ENCODE data around the gene ADAMTSL5. TPM values are rescaled to one million over a fixed set of nuclear protein-coding genes. Genes with fewer than 3 reads are reported as not detected.
A peak's percentile ranks its signal among the peaks of the same experiment; 100 is the strongest.

The ADAMTSL5 gene
- total and polyA plus RNA-seq, 9 of the 15 experiments (the other 6 are each of a cell fraction or from before 2014, with no cell fraction given): 1.0 to 11.6 (median 4.1) TPM

DNA sequence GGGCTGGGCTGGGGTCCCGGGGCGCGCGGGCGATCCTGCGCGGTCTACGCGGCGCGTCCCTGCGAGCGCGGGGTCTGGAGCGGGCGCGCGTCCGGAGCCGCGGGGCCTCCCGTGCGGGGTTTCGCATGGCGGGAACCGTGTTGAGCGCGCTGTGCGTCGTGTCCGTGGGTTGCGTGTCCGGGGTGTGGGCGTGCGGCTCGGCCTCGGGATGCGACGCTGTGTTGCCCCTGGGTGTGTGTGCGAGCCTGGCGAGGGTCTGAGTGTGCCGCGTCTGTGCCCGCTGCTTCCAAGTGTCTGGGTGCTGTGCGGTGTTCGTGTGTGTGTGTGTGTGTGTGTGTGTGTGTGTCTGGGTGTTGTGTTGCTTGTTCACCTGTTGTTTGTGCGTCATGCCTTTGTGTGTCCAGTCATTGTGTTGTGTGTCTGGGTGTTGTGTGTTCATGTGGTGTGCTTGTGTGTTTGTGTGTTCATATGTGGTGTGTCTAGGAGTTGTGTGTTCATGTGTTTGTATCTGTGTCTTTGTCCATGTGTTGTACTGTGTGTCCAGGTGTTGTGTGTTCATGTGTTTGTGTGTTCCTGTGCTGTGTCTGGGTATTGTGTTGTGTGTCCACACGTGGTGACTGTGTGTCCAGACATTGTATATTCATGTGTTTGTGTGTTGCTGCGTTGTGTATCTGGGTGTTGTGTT, 11.6 kb upstream of the ADAMTSL5 start (continued):
- TF ChIP-seq, protein P1, sequence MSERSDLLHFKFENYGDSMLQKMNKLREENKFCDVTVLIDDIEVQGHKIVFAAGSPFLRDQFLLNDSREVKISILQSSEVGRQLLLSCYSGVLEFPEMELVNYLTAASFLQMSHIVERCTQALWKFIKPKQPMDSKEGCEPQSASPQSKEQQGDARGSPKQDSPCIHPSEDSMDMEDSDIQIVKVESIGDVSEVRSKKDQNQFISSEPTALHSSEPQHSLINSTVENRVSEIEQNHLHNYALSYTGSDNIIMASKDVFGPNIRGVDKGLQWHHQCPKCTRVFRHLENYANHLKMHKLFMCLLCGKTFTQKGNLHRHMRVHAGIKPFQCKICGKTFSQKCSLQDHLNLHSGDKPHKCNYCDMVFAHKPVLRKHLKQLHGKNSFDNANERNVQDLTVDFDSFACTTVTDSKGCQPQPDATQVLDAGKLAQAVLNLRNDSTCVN (CRISPR knock-in tag; IDR thresholded peaks at IDR 0.05): no peak
- TF ChIP-seq CBX1 (IDR thresholded peaks at IDR 0.05; ENCODE audit: low read depth) (no peak), POLR3A (IDR thresholded peaks at IDR 0.05; ENCODE audit: borderline replicate concordance, extremely low read depth, insufficient read depth, insufficient read length) (no peak), DACH1 (IDR thresholded peaks at IDR 0.05; ENCODE audit: partially characterized antibody) (no peak), ZNF561 (CRISPR knock-in tag; conservative IDR thresholded peaks at IDR 0.05) (no peak), ZFX (CRISPR knock-in tag; IDR thresholded peaks at IDR 0.05) (no peak), GABPB2 (CRISPR knock-in tag; conservative IDR thresholded peaks at IDR 0.05) (no peak), HDAC2 (IDR thresholded peaks at IDR 0.05) (no peak), SMAD4 (CRISPR knock-in tag; conservative IDR thresholded peaks at IDR 0.05) (no peak), DMBX1 (CRISPR knock-in tag; IDR thresholded peaks at IDR 0.05; ENCODE audit: borderline replicate concordance) (no peak), MAFK (IDR thresholded peaks at IDR 0.05; ENCODE audit: low read length) (no peak), FOXP1 (CRISPR knock-in tag; IDR thresholded peaks at IDR 0.05) (no peak), ZNF263 (CRISPR knock-in tag; IDR thresholded peaks at IDR 0.05; ENCODE audit: borderline replicate concordance) (no peak), SNIP1 (IDR thresholded peaks at IDR 0.05; ENCODE audit: low read depth) (no peak), RBM17 (IDR thresholded peaks at IDR 0.05; ENCODE audit: borderline replicate concordance, low read depth, low read length) (no peak), SAFB (IDR thresholded peaks at IDR 0.05; ENCODE audit: borderline replicate concordance, low read depth, low read length) (peak; percentile 89), ARID1B (IDR thresholded peaks at IDR 0.05) (peak; percentile 43; the same call in 1 of the 2 replicates), RFX1 (IDR thresholded peaks at IDR 0.05) (no peak)
- TF ChIP-seq, protein P2, sequence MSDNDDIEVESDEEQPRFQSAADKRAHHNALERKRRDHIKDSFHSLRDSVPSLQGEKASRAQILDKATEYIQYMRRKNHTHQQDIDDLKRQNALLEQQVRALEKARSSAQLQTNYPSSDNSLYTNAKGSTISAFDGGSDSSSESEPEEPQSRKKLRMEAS (CRISPR knock-in tag; IDR thresholded peaks at IDR 0.05): peak; percentile 65
- TF ChIP-seq, protein P3, sequence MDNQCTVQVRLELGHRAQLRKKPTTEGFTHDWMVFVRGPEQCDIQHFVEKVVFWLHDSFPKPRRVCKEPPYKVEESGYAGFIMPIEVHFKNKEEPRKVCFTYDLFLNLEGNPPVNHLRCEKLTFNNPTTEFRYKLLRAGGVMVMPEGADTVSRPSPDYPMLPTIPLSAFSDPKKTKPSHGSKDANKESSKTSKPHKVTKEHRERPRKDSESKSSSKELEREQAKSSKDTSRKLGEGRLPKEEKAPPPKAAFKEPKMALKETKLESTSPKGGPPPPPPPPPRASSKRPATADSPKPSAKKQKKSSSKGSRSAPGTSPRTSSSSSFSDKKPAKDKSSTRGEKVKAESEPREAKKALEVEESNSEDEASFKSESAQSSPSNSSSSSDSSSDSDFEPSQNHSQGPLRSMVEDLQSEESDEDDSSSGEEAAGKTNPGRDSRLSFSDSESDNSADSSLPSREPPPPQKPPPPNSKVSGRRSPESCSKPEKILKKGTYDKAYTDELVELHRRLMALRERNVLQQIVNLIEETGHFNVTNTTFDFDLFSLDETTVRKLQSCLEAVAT (IDR thresholded peaks at IDR 0.05): peak; percentile 58 to 68; a peak in 1 of 4 replicates
- TF ChIP-seq, protein P4, sequence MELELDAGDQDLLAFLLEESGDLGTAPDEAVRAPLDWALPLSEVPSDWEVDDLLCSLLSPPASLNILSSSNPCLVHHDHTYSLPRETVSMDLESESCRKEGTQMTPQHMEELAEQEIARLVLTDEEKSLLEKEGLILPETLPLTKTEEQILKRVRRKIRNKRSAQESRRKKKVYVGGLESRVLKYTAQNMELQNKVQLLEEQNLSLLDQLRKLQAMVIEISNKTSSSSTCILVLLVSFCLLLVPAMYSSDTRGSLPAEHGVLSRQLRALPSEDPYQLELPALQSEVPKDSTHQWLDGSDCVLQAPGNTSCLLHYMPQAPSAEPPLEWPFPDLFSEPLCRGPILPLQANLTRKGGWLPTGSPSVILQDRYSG (tag; conservative IDR thresholded peaks at IDR 0.05; ENCODE audit: low read depth): no peak
- TF ChIP-seq, protein P5, sequence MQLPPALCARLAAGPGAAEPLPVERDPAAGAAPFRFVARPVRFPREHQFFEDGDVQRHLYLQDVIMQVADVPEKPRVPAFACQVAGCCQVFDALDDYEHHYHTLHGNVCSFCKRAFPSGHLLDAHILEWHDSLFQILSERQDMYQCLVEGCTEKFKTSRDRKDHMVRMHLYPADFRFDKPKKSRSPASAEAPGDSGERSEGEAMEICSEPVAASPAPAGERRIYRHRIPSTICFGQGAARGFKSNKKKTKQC (CRISPR knock-in tag; IDR thresholded peaks at IDR 0.05): 0 out of 2 replicates have a peak, but pooled peaks have one; percentile 20
- TF ChIP-seq, protein P6, sequence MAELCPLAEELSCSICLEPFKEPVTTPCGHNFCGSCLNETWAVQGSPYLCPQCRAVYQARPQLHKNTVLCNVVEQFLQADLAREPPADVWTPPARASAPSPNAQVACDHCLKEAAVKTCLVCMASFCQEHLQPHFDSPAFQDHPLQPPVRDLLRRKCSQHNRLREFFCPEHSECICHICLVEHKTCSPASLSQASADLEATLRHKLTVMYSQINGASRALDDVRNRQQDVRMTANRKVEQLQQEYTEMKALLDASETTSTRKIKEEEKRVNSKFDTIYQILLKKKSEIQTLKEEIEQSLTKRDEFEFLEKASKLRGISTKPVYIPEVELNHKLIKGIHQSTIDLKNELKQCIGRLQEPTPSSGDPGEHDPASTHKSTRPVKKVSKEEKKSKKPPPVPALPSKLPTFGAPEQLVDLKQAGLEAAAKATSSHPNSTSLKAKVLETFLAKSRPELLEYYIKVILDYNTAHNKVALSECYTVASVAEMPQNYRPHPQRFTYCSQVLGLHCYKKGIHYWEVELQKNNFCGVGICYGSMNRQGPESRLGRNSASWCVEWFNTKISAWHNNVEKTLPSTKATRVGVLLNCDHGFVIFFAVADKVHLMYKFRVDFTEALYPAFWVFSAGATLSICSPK (IDR thresholded peaks at IDR 0.05; ENCODE audit: borderline replicate concordance): 0 out of 2 replicates have a peak, but pooled peaks have one; percentile 41
